Measurements from ENCODE around the gene ADAMTS8. TPM values are rescaled to one million over a fixed set of nuclear protein-coding genes. Genes with fewer than 3 reads are reported as not detected.
A peak's percentile ranks its signal among the peaks of the same experiment; 100 is the strongest.

Gene ADAMTS8
- polyA plus RNA-seq, 2 donors, result 2.2 to 3.1 TPM

DNA sequence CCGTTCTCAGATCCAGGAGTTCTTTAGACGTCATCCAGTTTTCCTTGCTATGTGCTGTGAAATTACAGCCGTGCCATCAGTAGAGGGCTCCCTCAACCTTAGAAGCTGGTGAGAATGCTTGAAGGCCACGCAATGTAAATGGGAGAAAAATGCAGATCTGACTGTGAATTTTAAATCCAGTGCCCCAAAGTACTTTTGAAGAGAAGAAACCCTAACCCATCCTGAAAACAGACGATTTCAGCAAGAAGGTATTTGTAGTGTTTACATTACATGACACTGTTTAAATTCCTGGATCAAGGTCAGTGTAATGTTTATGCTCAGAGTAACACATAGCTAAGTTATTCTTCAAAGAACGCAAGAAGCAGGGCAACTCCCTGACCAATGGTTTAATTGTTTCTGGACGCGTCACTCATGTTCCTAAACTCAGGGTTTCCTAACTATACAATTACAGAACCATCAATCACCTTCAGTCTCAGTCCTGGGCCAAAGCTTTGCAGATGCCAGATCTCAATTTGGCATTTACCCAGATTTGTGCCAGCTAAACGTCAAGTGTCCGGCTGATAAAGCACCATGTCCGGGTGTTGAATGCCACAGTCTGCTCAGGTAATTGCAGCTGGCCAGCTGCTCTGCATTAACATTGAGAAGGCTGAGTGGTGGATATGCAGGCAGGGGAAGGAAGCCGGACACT is 38.2 kb downstream of the ADAMTS8 start:
- no peaks in the 10 kb centered on the region for H3K36me3 ChIP-seq (ENCODE audit: control insufficient read depth in 2 of 2, insufficient read depth in 2 of 2, low read length in 1 of 2)
- H3K9me3 ChIP-seq (ENCODE audit: control insufficient read depth in 2 of 2, insufficient read depth in 1 of 2, low read depth in 1 of 2, low read length in 1 of 2), result no peaks in the 10 kb centered on the region
- no peaks in the 10 kb centered on the region for H3K27me3 ChIP-seq (ENCODE audit: control insufficient read depth in 1 of 2, insufficient read depth in 2 of 2, low read length in 2 of 2)
- H3K4me3 ChIP-seq (ENCODE audit: low read depth in 1 of 2, low read length in 2 of 2), result no peak overlapping the region
- H3K27ac ChIP-seq (ENCODE audit: low read depth in 2 of 2, low read length in 1 of 2), result peak overlapping the region in 1 of 2 donors; percentile 43
- 32 to 40% methylated on average over 12 of the region's 12 CpGs for WGBS, 2 donors
- H3K4me1 ChIP-seq (ENCODE audit: control insufficient read depth in 2 of 2, insufficient read depth in 2 of 2, low read length in 1 of 2), result peaks cover 2% of the 10 kb centered on the region in 2 donors

DNA sequence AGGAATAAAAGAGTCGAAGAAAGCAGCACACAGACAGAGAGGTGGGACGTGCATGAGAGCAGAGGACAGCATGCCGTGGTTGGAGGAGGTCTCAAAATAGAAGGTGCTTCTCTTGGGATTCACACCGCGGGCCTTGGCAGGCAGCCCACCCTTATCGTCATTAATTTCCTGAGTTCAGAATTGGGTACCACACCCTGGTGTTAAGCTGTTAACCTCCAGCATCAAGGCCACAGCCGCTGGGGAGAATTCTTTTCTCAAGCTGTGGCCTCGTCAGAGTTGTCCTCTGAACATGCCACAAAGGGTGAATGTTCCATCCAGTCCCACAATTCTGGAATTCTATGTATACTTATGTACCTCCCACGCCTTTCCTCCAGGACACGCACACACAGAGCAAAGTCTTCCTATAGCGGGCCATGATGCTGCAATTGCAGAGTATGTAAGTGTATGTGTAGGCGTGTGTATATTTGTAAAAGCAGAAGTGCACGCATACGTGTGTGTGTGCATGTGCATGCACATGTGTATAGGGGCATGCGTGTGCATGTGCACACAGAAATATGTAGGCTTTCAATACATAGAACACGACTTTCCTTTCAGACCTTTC is 39.0 kb downstream of the ADAMTS8 start:
- H3K4me1 ChIP-seq (ENCODE audit: control insufficient read depth in 2 of 2, insufficient read depth in 2 of 2, low read length in 1 of 2), result peaks cover 2% of the 10 kb centered on the region in 2 donors
- H3K27ac ChIP-seq (ENCODE audit: low read depth in 2 of 2, low read length in 1 of 2), result peak overlapping the region in 1 of 2 donors; percentile 56
- H3K27me3 ChIP-seq (ENCODE audit: control insufficient read depth in 1 of 2, insufficient read depth in 2 of 2, low read length in 2 of 2), result no peaks in the 10 kb centered on the region
- H3K4me3 ChIP-seq (ENCODE audit: low read depth in 1 of 2, low read length in 2 of 2), result no peak overlapping the region
- 56 to 57% methylated on average over 16 of the region's 16 CpGs for WGBS, 2 donors
- no peaks in the 10 kb centered on the region for H3K9me3 ChIP-seq (ENCODE audit: control insufficient read depth in 2 of 2, insufficient read depth in 1 of 2, low read depth in 1 of 2, low read length in 1 of 2)
- H3K36me3 ChIP-seq (ENCODE audit: control insufficient read depth in 2 of 2, insufficient read depth in 2 of 2, low read length in 1 of 2), result no peaks in the 10 kb centered on the region

DNA sequence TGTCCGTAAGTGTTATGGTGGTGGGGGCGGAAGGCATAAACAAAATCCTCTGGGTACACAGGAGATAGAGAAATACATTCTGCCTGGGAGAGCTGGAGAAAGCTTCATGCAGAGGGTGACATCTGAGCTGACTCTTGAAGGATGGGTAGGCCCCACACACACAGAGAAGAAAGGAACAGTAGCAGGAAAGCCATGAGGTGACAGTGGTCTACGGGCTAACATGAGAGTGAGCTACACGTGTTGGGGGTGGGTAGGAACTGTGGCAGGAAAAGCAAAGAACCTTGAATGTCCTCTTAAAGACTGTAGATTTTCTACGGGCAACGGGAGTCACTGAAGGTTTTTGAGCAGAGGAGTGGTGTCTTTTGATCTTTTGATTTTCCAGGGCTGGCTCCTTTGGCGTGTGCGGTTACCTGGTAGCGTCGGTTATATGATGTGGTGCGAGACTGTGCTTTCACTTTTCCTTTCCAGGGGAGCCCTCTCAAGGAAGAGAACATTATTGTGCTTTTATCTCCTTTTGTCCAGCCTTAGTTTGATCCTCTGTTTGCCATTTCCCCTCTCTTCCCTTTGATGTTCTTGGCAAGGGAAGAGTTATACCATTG is 39.7 kb downstream of the ADAMTS8 start:
- 71 to 74% methylated on average over 11 of the region's 11 CpGs for WGBS, 2 donors
- no peaks in the 10 kb centered on the region for H3K27me3 ChIP-seq (ENCODE audit: control insufficient read depth in 1 of 2, insufficient read depth in 2 of 2, low read length in 2 of 2)
- no peaks in the 10 kb centered on the region for H3K9me3 ChIP-seq (ENCODE audit: control insufficient read depth in 2 of 2, insufficient read depth in 1 of 2, low read depth in 1 of 2, low read length in 1 of 2)
- no peaks in the 10 kb centered on the region for H3K36me3 ChIP-seq (ENCODE audit: control insufficient read depth in 2 of 2, insufficient read depth in 2 of 2, low read length in 1 of 2)
- no peak overlapping the region for H3K4me3 ChIP-seq (ENCODE audit: low read depth in 1 of 2, low read length in 2 of 2)
- no peak overlapping the region for H3K27ac ChIP-seq (ENCODE audit: low read depth in 2 of 2, low read length in 1 of 2)
- H3K4me1 ChIP-seq (ENCODE audit: control insufficient read depth in 2 of 2, insufficient read depth in 2 of 2, low read length in 1 of 2), result peaks cover 2% of the 10 kb centered on the region in 2 donors

DNA sequence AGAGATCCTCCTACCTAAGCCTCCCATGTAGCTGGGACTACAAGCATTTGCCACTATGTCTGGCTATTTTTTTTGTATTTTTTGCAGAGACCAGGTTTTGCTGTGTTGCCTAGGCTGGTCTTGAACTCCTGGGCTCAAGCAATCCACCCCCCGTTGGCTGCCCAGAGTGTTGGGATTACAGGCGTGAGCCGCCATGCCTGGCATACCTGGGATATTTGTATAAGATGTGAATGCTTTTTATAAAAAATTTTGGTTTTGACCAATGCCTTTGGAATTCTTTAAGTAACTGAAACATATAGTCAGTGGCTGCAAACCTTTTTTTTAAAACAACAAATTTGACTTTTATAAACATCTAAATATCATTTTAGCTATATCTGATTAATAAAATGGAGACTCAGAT is 42.4 kb downstream of the ADAMTS8 start:
- Histone ChIP-seq H3K27me3 (ENCODE audit: control insufficient read depth in 1 of 2, insufficient read depth in 2 of 2, low read length in 2 of 2) (no peaks in the 10 kb centered on the region), H3K9me3 (ENCODE audit: control insufficient read depth in 2 of 2, insufficient read depth in 1 of 2, low read depth in 1 of 2, low read length in 1 of 2) (no peaks in the 10 kb centered on the region), H3K27ac (ENCODE audit: low read depth in 2 of 2, low read length in 1 of 2) (no peak overlapping the region), H3K4me3 (ENCODE audit: low read depth in 1 of 2, low read length in 2 of 2) (no peak overlapping the region), H3K4me1 (ENCODE audit: control insufficient read depth in 2 of 2, insufficient read depth in 2 of 2, low read length in 1 of 2) (peaks cover 2% of the 10 kb centered on the region in 2 donors), H3K36me3 (ENCODE audit: control insufficient read depth in 2 of 2, insufficient read depth in 2 of 2, low read length in 1 of 2) (no peaks in the 10 kb centered on the region)
- WGBS, 2 donors, result 94 to 96% methylated on average over 3 of the region's 3 CpGs

DNA sequence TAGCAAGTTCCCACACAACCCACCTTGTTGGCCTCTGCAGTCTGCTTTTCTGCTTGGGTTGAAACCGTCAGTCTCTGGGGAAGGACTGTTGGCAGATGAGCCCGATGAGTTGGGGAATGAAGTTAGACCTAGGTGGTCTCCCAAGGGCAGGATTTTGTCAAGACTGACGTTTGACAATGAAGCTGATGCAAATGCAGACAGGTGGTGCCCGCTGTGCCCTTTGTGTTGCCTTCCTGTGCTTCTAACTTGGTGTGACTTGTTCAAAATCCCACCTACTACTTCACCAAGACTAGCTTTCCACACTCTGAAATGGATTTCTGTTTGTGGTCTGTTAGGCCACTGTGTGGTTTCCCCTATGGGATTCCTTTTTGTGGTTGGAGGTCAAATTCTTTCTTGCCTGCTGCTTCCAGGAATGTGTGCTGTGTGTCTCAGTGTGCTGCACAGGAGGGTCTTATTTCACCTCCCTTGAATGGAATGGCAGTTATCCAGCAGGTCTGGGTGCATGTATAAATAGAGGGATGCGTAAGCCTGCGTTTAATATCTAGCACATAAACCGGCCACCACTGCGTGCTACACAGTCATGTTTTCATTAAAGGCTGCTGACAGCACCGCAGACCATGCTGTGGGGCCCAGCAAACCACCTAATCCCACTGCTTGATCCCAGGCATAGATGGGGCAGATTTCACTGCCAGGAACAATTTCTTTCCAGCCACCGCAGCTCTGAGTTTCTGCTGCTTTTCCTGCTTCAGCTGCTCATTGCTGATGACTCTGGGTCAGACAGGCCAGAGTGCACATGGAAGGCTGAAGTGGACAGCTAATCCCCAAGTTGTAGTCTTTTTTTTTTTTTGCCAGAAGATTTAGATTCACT is 44.8 kb downstream of the ADAMTS8 start:
- H3K27me3 ChIP-seq (ENCODE audit: control insufficient read depth in 1 of 2, insufficient read depth in 2 of 2, low read length in 2 of 2), result no peaks in the 10 kb centered on the region
- 65 to 73% methylated on average over 10 of the region's 10 CpGs for WGBS, 2 donors
- peak overlapping the region; percentile 5 to 17 for H3K27ac ChIP-seq (ENCODE audit: low read depth in 2 of 2, low read length in 1 of 2)
- no peaks in the 10 kb centered on the region for H3K36me3 ChIP-seq (ENCODE audit: control insufficient read depth in 2 of 2, insufficient read depth in 2 of 2, low read length in 1 of 2)
- no peaks in the 10 kb centered on the region for H3K9me3 ChIP-seq (ENCODE audit: control insufficient read depth in 2 of 2, insufficient read depth in 1 of 2, low read depth in 1 of 2, low read length in 1 of 2)
- H3K4me3 ChIP-seq (ENCODE audit: low read depth in 1 of 2, low read length in 2 of 2), result no peak overlapping the region
- no peaks in the 10 kb centered on the region for H3K4me1 ChIP-seq (ENCODE audit: control insufficient read depth in 2 of 2, insufficient read depth in 2 of 2, low read length in 1 of 2)

DNA sequence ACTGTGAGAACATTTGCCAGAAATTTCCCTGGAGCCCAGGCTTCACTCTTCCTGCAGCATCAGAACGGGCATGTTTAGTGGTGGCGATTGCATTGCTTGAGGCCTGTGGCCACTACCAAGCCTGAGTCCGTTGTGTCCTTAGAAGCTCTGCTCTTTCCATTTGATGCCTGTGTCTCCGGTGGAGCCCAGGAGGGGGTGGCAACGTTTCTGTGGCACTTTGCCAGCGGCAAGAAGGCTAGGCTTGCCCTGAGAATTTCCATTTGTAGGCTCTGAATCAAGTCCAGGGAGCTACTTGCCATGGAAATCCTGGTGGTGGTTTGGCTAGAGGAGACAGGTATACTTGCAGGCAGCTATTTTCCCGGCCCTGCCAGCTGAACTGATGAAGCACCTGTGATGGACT is 47.1 kb downstream of the ADAMTS8 start:
- no peaks in the 10 kb centered on the region for H3K4me1 ChIP-seq (ENCODE audit: control insufficient read depth in 2 of 2, insufficient read depth in 2 of 2, low read length in 1 of 2)
- H3K4me3 ChIP-seq (ENCODE audit: low read depth in 1 of 2, low read length in 2 of 2), result no peak overlapping the region
- no peak overlapping the region for H3K27ac ChIP-seq (ENCODE audit: low read depth in 2 of 2, low read length in 1 of 2)
- no peaks in the 10 kb centered on the region for H3K36me3 ChIP-seq (ENCODE audit: control insufficient read depth in 2 of 2, insufficient read depth in 2 of 2, low read length in 1 of 2)
- H3K27me3 ChIP-seq (ENCODE audit: control insufficient read depth in 1 of 2, insufficient read depth in 2 of 2, low read length in 2 of 2), result no peaks in the 10 kb centered on the region
- no peaks in the 10 kb centered on the region for H3K9me3 ChIP-seq (ENCODE audit: control insufficient read depth in 2 of 2, insufficient read depth in 1 of 2, low read depth in 1 of 2, low read length in 1 of 2)
- WGBS, 2 donors, result 64 to 65% methylated on average over 7 of the region's 7 CpGs

DNA sequence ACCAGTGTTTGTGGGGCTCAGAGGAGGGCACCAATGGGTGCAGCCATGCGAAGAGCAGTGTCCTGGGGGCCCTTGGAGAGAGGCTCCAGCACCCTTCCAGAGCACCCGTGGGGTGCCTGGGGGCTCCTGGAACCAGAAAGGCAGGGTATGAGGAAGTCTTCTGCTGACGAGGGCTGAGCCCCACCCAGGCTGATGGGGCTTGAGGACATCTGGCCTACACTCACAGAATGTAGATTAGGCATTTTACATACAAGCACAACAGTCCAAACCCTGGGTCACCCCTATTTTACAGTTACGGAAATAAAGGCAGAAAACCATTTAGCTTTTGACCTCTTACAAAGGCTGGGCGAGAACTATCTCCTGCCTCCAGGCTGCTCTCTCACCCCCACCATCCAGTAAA is 47.6 kb downstream of the ADAMTS8 start:
- Histone ChIP-seq H3K27me3 (ENCODE audit: control insufficient read depth in 1 of 2, insufficient read depth in 2 of 2, low read length in 2 of 2) (no peaks in the 10 kb centered on the region), H3K9me3 (ENCODE audit: control insufficient read depth in 2 of 2, insufficient read depth in 1 of 2, low read depth in 1 of 2, low read length in 1 of 2) (no peaks in the 10 kb centered on the region), H3K4me3 (ENCODE audit: low read depth in 1 of 2, low read length in 2 of 2) (no peak overlapping the region), H3K36me3 (ENCODE audit: control insufficient read depth in 2 of 2, insufficient read depth in 2 of 2, low read length in 1 of 2) (no peaks in the 10 kb centered on the region), H3K27ac (ENCODE audit: low read depth in 2 of 2, low read length in 1 of 2) (no peak overlapping the region), H3K4me1 (ENCODE audit: control insufficient read depth in 2 of 2, insufficient read depth in 2 of 2, low read length in 1 of 2) (no peaks in the 10 kb centered on the region)
- 77 to 88% methylated on average over 5 of the region's 5 CpGs for WGBS, 2 donors

DNA sequence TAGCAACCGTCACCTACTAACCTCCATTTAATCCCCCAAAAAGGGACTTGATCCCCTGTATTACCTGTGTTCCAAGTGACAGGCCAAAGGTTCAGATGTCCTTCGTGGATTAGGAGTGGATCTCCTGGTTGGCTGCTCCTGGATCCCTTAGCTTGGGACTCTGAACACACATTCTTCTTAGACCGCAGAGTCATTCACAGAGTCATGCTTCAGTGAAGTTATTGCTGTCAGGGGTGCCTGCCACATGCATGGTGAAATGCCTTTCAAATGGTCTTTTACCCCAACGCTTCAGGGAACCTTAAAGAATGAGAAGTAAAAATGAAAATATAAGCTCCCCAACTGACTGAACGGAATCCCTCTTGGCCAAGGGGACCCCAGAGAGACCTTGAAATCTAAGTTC is 49.1 kb downstream of the ADAMTS8 start:
- H3K9me3 ChIP-seq (ENCODE audit: control insufficient read depth in 2 of 2, insufficient read depth in 1 of 2, low read depth in 1 of 2, low read length in 1 of 2), result no peaks in the 10 kb centered on the region
- H3K27ac ChIP-seq (ENCODE audit: low read depth in 2 of 2, low read length in 1 of 2), result no peak overlapping the region
- H3K4me1 ChIP-seq (ENCODE audit: control insufficient read depth in 2 of 2, insufficient read depth in 2 of 2, low read length in 1 of 2), result no peaks in the 10 kb centered on the region
- WGBS, 2 donors, result 93 to 95% methylated on average over 5 of the region's 5 CpGs
- H3K36me3 ChIP-seq (ENCODE audit: control insufficient read depth in 2 of 2, insufficient read depth in 2 of 2, low read length in 1 of 2), result no peaks in the 10 kb centered on the region
- no peak overlapping the region for H3K4me3 ChIP-seq (ENCODE audit: low read depth in 1 of 2, low read length in 2 of 2)
- H3K27me3 ChIP-seq (ENCODE audit: control insufficient read depth in 1 of 2, insufficient read depth in 2 of 2, low read length in 2 of 2), result no peaks in the 10 kb centered on the region

DNA sequence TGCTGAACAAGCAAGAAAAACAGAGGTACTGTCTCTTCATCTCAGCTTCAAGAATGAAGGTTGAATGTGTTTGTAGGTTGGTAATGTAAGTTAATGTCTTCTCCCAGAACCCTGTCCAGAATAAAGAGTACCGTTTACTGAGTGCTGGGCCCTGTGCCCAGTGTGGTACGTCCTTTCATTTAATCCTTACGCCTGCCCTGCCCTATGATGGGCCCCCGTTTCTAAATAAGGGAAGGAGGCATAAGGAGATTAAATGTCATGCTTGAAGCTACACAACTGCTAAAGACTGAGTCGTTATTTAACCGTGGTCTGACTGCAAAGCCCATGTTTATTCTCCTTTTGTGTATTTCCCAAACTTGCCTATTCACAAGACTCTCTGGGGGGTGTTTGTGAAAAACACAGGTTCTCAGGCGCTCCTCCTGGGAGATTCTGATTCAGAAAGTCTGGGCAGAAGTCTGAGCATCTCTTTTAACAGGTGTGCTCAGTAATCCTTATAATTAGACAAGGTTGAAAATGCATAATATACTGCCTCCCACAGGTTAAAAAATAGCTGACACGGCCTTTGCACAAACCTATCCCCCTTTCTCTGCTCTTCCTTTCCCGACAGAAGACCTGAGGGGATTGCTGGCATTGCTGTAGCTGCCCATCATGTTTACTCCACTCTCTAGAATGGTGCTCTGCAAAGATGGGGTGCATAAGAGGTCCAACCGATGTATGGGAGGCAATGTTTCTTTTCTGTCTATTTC is 57.4 kb downstream of the ADAMTS8 start:
- H3K9me3 ChIP-seq (ENCODE audit: control insufficient read depth in 2 of 2, insufficient read depth in 1 of 2, low read depth in 1 of 2, low read length in 1 of 2), result no peaks in the 10 kb centered on the region
- no peaks in the 10 kb centered on the region for H3K36me3 ChIP-seq (ENCODE audit: control insufficient read depth in 2 of 2, insufficient read depth in 2 of 2, low read length in 1 of 2)
- 61% methylated on average over 10 of the region's 10 CpGs for WGBS, 2 donors
- no peak overlapping the region for H3K4me3 ChIP-seq (ENCODE audit: low read depth in 1 of 2, low read length in 2 of 2)
- no peaks in the 10 kb centered on the region for H3K27me3 ChIP-seq (ENCODE audit: control insufficient read depth in 1 of 2, insufficient read depth in 2 of 2, low read length in 2 of 2)
- H3K27ac ChIP-seq (ENCODE audit: low read depth in 2 of 2, low read length in 1 of 2), result no peak overlapping the region
- H3K4me1 ChIP-seq (ENCODE audit: control insufficient read depth in 2 of 2, insufficient read depth in 2 of 2, low read length in 1 of 2), result no peaks in the 10 kb centered on the region
